CD8-positive, alpha-beta memory T cell (primary cell): ENCODE measurements around the gene DGUOK. TPM values are rescaled to one million over a fixed set of nuclear protein-coding genes. Genes with fewer than 3 reads are reported as not detected.
A peak's percentile ranks its signal among the peaks of the same experiment; 100 is the strongest.

Experiments
- CTCF ChIA-PET: fragments of 350-600 bp; sonication (Branson Sonifier 250); formaldehyde crosslinking; loops from one replicate; lab custom pipeline; 2021; ENCODE audit warnings: antibody characterized with exemption; lab: Charles Lee
- POLR2A ChIA-PET: fragments of 350-600 bp; sonication (Branson Sonifier 250); formaldehyde crosslinking; loops from one replicate; lab custom pipeline; 2021; ENCODE audit warnings: antibody characterized with exemption; lab: Charles Lee
- DNase-seq, 5 donors: peaks; one replicate each; pipeline versions ENCODE4 v3.0.0 to v3.0.0-alpha.2; 2020 to 2022; ENCODE audit warnings: mixed read lengths in 1 of 5
- H3K27ac ChIP-seq: one replicate; pipeline ENCODE4 v1.7.0; 2013; ENCODE audit warnings: low read depth, mild to moderate bottlenecking, low read length, moderate library complexity
- H3K27me3 ChIP-seq: 2 replicates; pipeline ENCODE4 v1.7.0; 2013; ENCODE audit warnings: low read length, mild to moderate bottlenecking; ENCODE audit not compliant: insufficient read depth, poor library complexity, severe bottlenecking
- H3K36me3 ChIP-seq: 2 replicates; pipeline ENCODE4 v1.7.0; 2013; ENCODE audit warnings: mild to moderate bottlenecking, low read length, moderate library complexity; ENCODE audit not compliant: insufficient read depth
- H3K4me1 ChIP-seq: 2 replicates; pipeline ENCODE4 v1.7.0; 2013; ENCODE audit warnings: mild to moderate bottlenecking, low read length, moderate library complexity; ENCODE audit not compliant: insufficient read depth
- H3K4me3 ChIP-seq: 2 replicates; pipeline ENCODE4 v1.7.0; 2013; ENCODE audit warnings: mild to moderate bottlenecking, low read length
- H3K9me3 ChIP-seq: 2 replicates; pipeline ENCODE4 v1.7.0; 2013; ENCODE audit warnings: mild to moderate bottlenecking, low read length
- H3K27ac Mint-ChIP-seq, 8 donors: one replicate each; pipeline ENCODE4 v1.8.0; 2020 to 2021; ENCODE audit warnings: mixed read lengths in 8 of 8, mild to moderate bottlenecking in 6 of 8, inconsistent platforms in 3 of 8, moderate library complexity in 3 of 8
- H3K27me3 Mint-ChIP-seq, 2 donors: one replicate each; pipeline ENCODE4 v1.8.0; 2020 to 2021; ENCODE audit warnings: mixed read lengths in 2 of 2, mild to moderate bottlenecking in 1 of 2, moderate library complexity in 1 of 2
- H3K36me3 Mint-ChIP-seq, 3 donors: one replicate each; pipeline ENCODE4 v1.8.0; 2020 to 2021; ENCODE audit warnings: mixed read lengths in 3 of 3, inconsistent platforms in 1 of 3, mild to moderate bottlenecking in 1 of 3
- H3K4me1 Mint-ChIP-seq, 3 donors: one replicate each; pipeline ENCODE4 v1.8.0; 2020 to 2021; ENCODE audit warnings: mixed read lengths in 3 of 3, inconsistent platforms in 1 of 3, mild to moderate bottlenecking in 1 of 3
- H3K4me3 Mint-ChIP-seq, 7 donors: one replicate each; pipeline ENCODE4 v1.8.0; 2020 to 2021; ENCODE audit warnings: mixed read lengths in 7 of 7, mild to moderate bottlenecking in 6 of 7, moderate library complexity in 4 of 7, inconsistent platforms in 2 of 7
- H3K9me3 Mint-ChIP-seq, 5 donors: one replicate each; pipeline ENCODE4 v1.8.0; 2020 to 2022; ENCODE audit warnings: mixed read lengths in 5 of 5, mild to moderate bottlenecking in 3 of 5, moderate library complexity in 2 of 5, inconsistent platforms in 1 of 5
- polyA plus RNA-seq: library from polyadenylated mRNA; unstranded; fragments of 300-500 nt; fragmentation: Illumina TruSeq; gene quantifications from one replicate; pipeline ENCODE4 v1.2.3, GENCODE V29; 2021
- total RNA-seq, 2 experiments: library from RNA; stranded (reverse); gene quantifications; one replicate each; pipeline ENCODE4 v1.2.3, GENCODE V29; 2021

Gene DGUOK
- total and polyA plus RNA-seq, 3 experiments from 2014 or later, result 96.6 to 188 (median 98.8) TPM

GRCh38 chr2:73986085-73986681, 59.5 kb downstream of the DGUOK start:
- Mint-ChIP-seq H3K4me1 (peaks cover 63 to 79% (median 78%) of the 10 kb centered on the region in 3 donors), H3K4me3 (peak overlapping the region; percentile 81 to 96 (median 85))
- peaks cover 73% of the 10 kb centered on the region for H3K4me1 ChIP-seq

GRCh38 chr2:73987109-73987947, 60.6 kb downstream of the DGUOK start:
- CTCF ChIA-PET, result interaction anchor here (0.8 to 4.3 kb wide), 20 partner anchors 11 to 218 kb away, joined by 3 to 21 read pairs (median 4); partner anchors contain the start of genes BOLA3 and MTHFD2
- H3K4me1 Mint-ChIP-seq, result peaks cover 64 to 77% (median 76%) of the 10 kb centered on the region in 3 donors
- H3K36me3 ChIP-seq, result no peaks in the 10 kb centered on the region
- POLR2A ChIA-PET, result interaction anchor here (0.8 to 1.6 kb wide), 4 partner anchors 16 to 60 kb away, joined by 3 to 5 read pairs (median 4); no protein-coding TSS in a partner anchor
- peak overlapping the region; percentile 81 to 96 (median 85) for H3K4me3 Mint-ChIP-seq
- H3K27me3 ChIP-seq, result no peaks in the 10 kb centered on the region
- peak overlapping the region; percentile 67 to 98 (median 89) for H3K27ac Mint-ChIP-seq
- H3K9me3 Mint-ChIP-seq, result peaks cover 0 to 2% (median 0%) of the 10 kb centered on the region in 5 donors
- peaks cover 0 to 1% of the 10 kb centered on the region in 2 donors for H3K27me3 Mint-ChIP-seq
- H3K27ac ChIP-seq, result peak overlapping the region; percentile 13
- peaks cover 14 to 36% (median 16%) of the 10 kb centered on the region in 3 donors for H3K36me3 Mint-ChIP-seq
- peaks cover 64% of the 10 kb centered on the region for H3K4me1 ChIP-seq
- peak overlapping the region; percentile 58 for H3K4me3 ChIP-seq
- H3K9me3 ChIP-seq, result no peaks in the 10 kb centered on the region
- DNase-seq, result peak in 4 of 5 donors; percentile 24 to 56 (median 35)

More at GRCh38 chr2:73986085-73986681, 59.5 kb downstream of the DGUOK start:
- Histone ChIP-seq H3K27me3 (no peaks in the 10 kb centered on the region), H3K36me3 (no peaks in the 10 kb centered on the region), H3K4me3 (peak overlapping the region; percentile 58), H3K27ac (peak overlapping the region; percentile 57), H3K9me3 (no peaks in the 10 kb centered on the region)
- ChIA-PET CTCF (interaction anchor here (1.2 to 4.3 kb wide), 12 partner anchors 9 to 162 kb away, joined by 3 to 21 read pairs (median 8); partner anchors contain the start of gene BOLA3), POLR2A (interaction anchor here (0.5 to 1.6 kb wide), 5 partner anchors 15 to 59 kb away, joined by 3 to 6 read pairs (median 5); no protein-coding TSS in a partner anchor)
- H3K27me3 Mint-ChIP-seq, result peaks cover 0 to 1% of the 10 kb centered on the region in 2 donors
- H3K36me3 Mint-ChIP-seq, result peaks cover 10 to 32% (median 11%) of the 10 kb centered on the region in 3 donors
- H3K9me3 Mint-ChIP-seq, result peaks cover 0 to 2% (median 0%) of the 10 kb centered on the region in 5 donors
- DNase-seq, result peak in 4 of 5 donors; percentile 26 to 54 (median 37)
- H3K27ac Mint-ChIP-seq, result peak overlapping the region; percentile 71 to 98 (median 89)

GRCh38 chr2:73987948-73988700, 61.4 kb downstream of the DGUOK start:
- Histone ChIP-seq H3K9me3 (no peaks in the 10 kb centered on the region), H3K36me3 (no peaks in the 10 kb centered on the region), H3K27me3 (no peaks in the 10 kb centered on the region), H3K4me1 (peaks cover 61% of the 10 kb centered on the region), H3K4me3 (peak overlapping the region; percentile 58), H3K27ac (peak overlapping the region; percentile 13)
- peak overlapping the region in 6 of 8 donors; percentile 71 to 90 (median 83) for H3K27ac Mint-ChIP-seq
- ChIA-PET POLR2A (interaction anchor here (0.6 to 1.6 kb wide), 3 partner anchors 19 to 116 kb away, joined by 4 to 5 read pairs (median 4); no protein-coding TSS in a partner anchor), CTCF (interaction anchor here (0.8 to 4.3 kb wide), 17 partner anchors 12 to 217 kb away, joined by 3 to 21 read pairs (median 5); partner anchors contain the start of gene MTHFD2)
- H3K4me3 Mint-ChIP-seq, result peak overlapping the region; percentile 81 to 96 (median 85)
- peaks cover 68 to 78% (median 76%) of the 10 kb centered on the region in 3 donors for H3K4me1 Mint-ChIP-seq
- DNase-seq, result no peak
- H3K36me3 Mint-ChIP-seq, result peaks cover 14 to 41% (median 16%) of the 10 kb centered on the region in 3 donors
- peaks cover 0 to 1% of the 10 kb centered on the region in 2 donors for H3K27me3 Mint-ChIP-seq
- H3K9me3 Mint-ChIP-seq, result peaks cover 0 to 2% (median 0%) of the 10 kb centered on the region in 5 donors

- peak overlapping the region in 4 of 8 donors; percentile 51 to 76 (median 60) for H3K27ac Mint-ChIP-seq
- peaks cover 75 to 83% (median 82%) of the 10 kb centered on the region in 3 donors for H3K4me1 Mint-ChIP-seq
- ChIA-PET CTCF (no interaction called here), POLR2A (interaction anchor here (0.7 kb wide), 1 partner anchor 166 kb away, joined by 5 read pairs; no protein-coding TSS in a partner anchor)
- Histone ChIP-seq H3K36me3 (no peaks in the 10 kb centered on the region), H3K4me1 (peaks cover 60% of the 10 kb centered on the region), H3K9me3 (no peaks in the 10 kb centered on the region), H3K27me3 (no peaks in the 10 kb centered on the region), H3K4me3 (no peak overlapping the region), H3K27ac (no peak overlapping the region)
- peaks cover 14 to 43% (median 17%) of the 10 kb centered on the region in 3 donors for H3K36me3 Mint-ChIP-seq
- H3K4me3 Mint-ChIP-seq, result peak overlapping the region in 3 of 7 donors; percentile 23 to 40 (median 39)
- no peaks in the 10 kb centered on the region for H3K27me3 Mint-ChIP-seq
- DNase-seq, result no peak
- peaks cover 0 to 2% (median 0%) of the 10 kb centered on the region in 5 donors for H3K9me3 Mint-ChIP-seq
Measured at GRCh38 chr2:73989972-73990371, 63.3 kb downstream of the DGUOK start.

- POLR2A ChIA-PET, result no interaction called here
- H3K27ac ChIP-seq, result no peak overlapping the region
- peaks cover 59% of the 10 kb centered on the region for H3K4me1 ChIP-seq
- CTCF ChIA-PET, result no interaction called here
- H3K4me3 ChIP-seq, result no peak overlapping the region
- no peaks in the 10 kb centered on the region for H3K9me3 ChIP-seq
- DNase-seq, result no peak
- Mint-ChIP-seq H3K4me1 (peaks cover 76 to 86% (median 86%) of the 10 kb centered on the region in 3 donors), H3K36me3 (peaks cover 14 to 43% (median 17%) of the 10 kb centered on the region in 3 donors), H3K27me3 (no peaks in the 10 kb centered on the region), H3K9me3 (peaks cover 0 to 2% (median 0%) of the 10 kb centered on the region in 5 donors), H3K27ac (peak overlapping the region in 5 of 8 donors; percentile 10 to 70 (median 51)), H3K4me3 (peak overlapping the region in 2 of 7 donors; percentile 39 to 60)
- no peaks in the 10 kb centered on the region for H3K36me3 ChIP-seq
- no peaks in the 10 kb centered on the region for H3K27me3 ChIP-seq
Measured at GRCh38 chr2:73990531-73990930, 63.9 kb downstream of the DGUOK start.

GRCh38 chr2:73992036-73992435, 65.4 kb downstream of the DGUOK start:
- Mint-ChIP-seq H3K27ac (peak overlapping the region in 4 of 8 donors; percentile 13 to 88 (median 49)), H3K36me3 (peaks cover 14 to 35% (median 17%) of the 10 kb centered on the region in 3 donors), H3K27me3 (no peaks in the 10 kb centered on the region), H3K9me3 (peaks cover 0 to 2% (median 0%) of the 10 kb centered on the region in 5 donors), H3K4me1 (peaks cover 66 to 77% (median 77%) of the 10 kb centered on the region in 3 donors), H3K4me3 (peak overlapping the region in 1 of 7 donors; percentile 3)
- peaks cover 53% of the 10 kb centered on the region for H3K4me1 ChIP-seq
- no peak for DNase-seq
- H3K9me3 ChIP-seq, result no peaks in the 10 kb centered on the region
- H3K27me3 ChIP-seq, result no peaks in the 10 kb centered on the region
- ChIA-PET CTCF (no interaction called here), POLR2A (no interaction called here)
- H3K4me3 ChIP-seq, result no peak overlapping the region
- no peak overlapping the region for H3K27ac ChIP-seq
- no peaks in the 10 kb centered on the region for H3K36me3 ChIP-seq

GRCh38 chr2:73993376-73993775, 66.7 kb downstream of the DGUOK start:
- Mint-ChIP-seq H3K4me1 (peaks cover 62 to 77% (median 77%) of the 10 kb centered on the region in 3 donors), H3K27ac (peak overlapping the region in 6 of 8 donors; percentile 38 to 73 (median 54)), H3K27me3 (no peaks in the 10 kb centered on the region), H3K4me3 (no peak overlapping the region), H3K9me3 (peaks cover 0 to 2% (median 0%) of the 10 kb centered on the region in 5 donors), H3K36me3 (peaks cover 14 to 34% (median 17%) of the 10 kb centered on the region in 3 donors)
- ChIA-PET POLR2A (no interaction called here), CTCF (no interaction called here)
- no peak overlapping the region for H3K27ac ChIP-seq
- no peaks in the 10 kb centered on the region for H3K36me3 ChIP-seq
- H3K4me1 ChIP-seq, result peaks cover 54% of the 10 kb centered on the region
- no peaks in the 10 kb centered on the region for H3K27me3 ChIP-seq
- DNase-seq, result no peak
- no peaks in the 10 kb centered on the region for H3K9me3 ChIP-seq
- H3K4me3 ChIP-seq, result no peak overlapping the region
